ENCODE data around the gene STK33.

GRCh38 chr11:8544807-8545206 is 49.2 kb downstream of the STK33 start:
- TF ChIP-seq ATF2 (tag by site-specific recombination; IDR thresholded peaks at IDR 0.05; ENCODE audit: low read depth) (no peak), ZNF19 (tag by site-specific recombination; IDR thresholded peaks at IDR 0.05; ENCODE audit: low read depth) (no peak), ZBTB1 (tag by site-specific recombination; IDR thresholded peaks at IDR 0.05) (no peak), KLF10 (tag by site-specific recombination; IDR thresholded peaks at IDR 0.05) (no peak), ZNF791 (tag by site-specific recombination; IDR thresholded peaks at IDR 0.05) (no peak), TRIM28 (IDR thresholded peaks at IDR 0.05; ENCODE audit: borderline replicate concordance, low read length) (no peak), GLI2 (tag by site-specific recombination; IDR thresholded peaks at IDR 0.05; ENCODE audit: borderline replicate concordance, low read depth) (no peak), IKZF3 (tag by site-specific recombination; IDR thresholded peaks at IDR 0.05) (no peak)
- TF ChIP-seq, protein P1, sequence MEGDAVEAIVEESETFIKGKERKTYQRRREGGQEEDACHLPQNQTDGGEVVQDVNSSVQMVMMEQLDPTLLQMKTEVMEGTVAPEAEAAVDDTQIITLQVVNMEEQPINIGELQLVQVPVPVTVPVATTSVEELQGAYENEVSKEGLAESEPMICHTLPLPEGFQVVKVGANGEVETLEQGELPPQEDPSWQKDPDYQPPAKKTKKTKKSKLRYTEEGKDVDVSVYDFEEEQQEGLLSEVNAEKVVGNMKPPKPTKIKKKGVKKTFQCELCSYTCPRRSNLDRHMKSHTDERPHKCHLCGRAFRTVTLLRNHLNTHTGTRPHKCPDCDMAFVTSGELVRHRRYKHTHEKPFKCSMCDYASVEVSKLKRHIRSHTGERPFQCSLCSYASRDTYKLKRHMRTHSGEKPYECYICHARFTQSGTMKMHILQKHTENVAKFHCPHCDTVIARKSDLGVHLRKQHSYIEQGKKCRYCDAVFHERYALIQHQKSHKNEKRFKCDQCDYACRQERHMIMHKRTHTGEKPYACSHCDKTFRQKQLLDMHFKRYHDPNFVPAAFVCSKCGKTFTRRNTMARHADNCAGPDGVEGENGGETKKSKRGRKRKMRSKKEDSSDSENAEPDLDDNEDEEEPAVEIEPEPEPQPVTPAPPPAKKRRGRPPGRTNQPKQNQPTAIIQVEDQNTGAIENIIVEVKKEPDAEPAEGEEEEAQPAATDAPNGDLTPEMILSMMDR (tag by site-specific recombination; IDR thresholded peaks at IDR 0.05), result no peak
- TF ChIP-seq, protein P2, sequence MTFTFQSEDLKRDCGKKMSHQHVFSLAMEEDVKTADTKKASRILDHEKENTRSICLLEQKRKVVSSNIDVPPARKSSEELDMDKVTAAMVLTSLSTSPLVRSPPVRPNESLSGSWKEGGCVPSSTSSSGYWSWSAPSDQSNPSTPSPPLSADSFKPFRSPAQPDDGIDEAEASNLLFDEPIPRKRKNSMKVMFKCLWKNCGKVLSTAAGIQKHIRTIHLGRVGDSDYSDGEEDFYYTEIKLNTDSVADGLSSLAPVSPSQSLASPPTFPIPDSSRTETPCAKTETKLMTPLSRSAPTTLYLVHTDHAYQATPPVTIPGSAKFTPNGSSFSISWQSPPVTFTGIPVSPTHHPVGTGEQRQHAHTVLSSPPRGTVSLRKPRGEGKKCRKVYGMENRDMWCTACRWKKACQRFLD (tag by site-specific recombination; IDR thresholded peaks at IDR 0.05), result no peak

Data from HEK293 (cell line).